ENCODE results near the gene RBP3. TPM values are rescaled to one million over a fixed set of nuclear protein-coding genes. Genes with fewer than 3 reads are reported as not detected.

The RBP3 gene
- total and polyA plus RNA-seq, 2 donors = not detected

- no peak for DNase-seq (ENCODE audit: extremely low spot score)
- WGBS = 70% methylated on average over 6 of the region's 6 CpGs
These were observed 55.5 kb downstream of the RBP3 start for GRCh38 chr10:47403446-47404318.

GRCh38 chr10:47404446-47404845 is 56.3 kb downstream of the RBP3 start:
- WGBS = 83% methylated on average over 6 of the region's 6 CpGs
- H3K4me1 ChIP-seq (ENCODE audit: insufficient read depth) = no peaks in the 10 kb centered on the region
- H3K4me3 ChIP-seq (ENCODE audit: low read depth, low read length) = no peak overlapping the region
- no peaks in the 10 kb centered on the region for H3K36me3 ChIP-seq (ENCODE audit: insufficient read depth)
- DNase-seq (ENCODE audit: extremely low spot score) = no peak
- no peak overlapping the region for H3K27ac ChIP-seq (ENCODE audit: low read depth)

More at GRCh38 chr10:47403446-47404318, 55.5 kb downstream of the RBP3 start:
- no peak overlapping the region for H3K4me3 ChIP-seq (ENCODE audit: low read depth, low read length)
- H3K27ac ChIP-seq (ENCODE audit: low read depth) = no peak overlapping the region
- no peaks in the 10 kb centered on the region for H3K36me3 ChIP-seq (ENCODE audit: insufficient read depth)
- no peaks in the 10 kb centered on the region for H3K4me1 ChIP-seq (ENCODE audit: insufficient read depth)

- WGBS = 92% methylated on average over 2 of the region's 2 CpGs
- DNase-seq (ENCODE audit: extremely low spot score) = no peak
- H3K4me1 ChIP-seq (ENCODE audit: insufficient read depth) = no peaks in the 10 kb centered on the region
- no peak overlapping the region for H3K27ac ChIP-seq (ENCODE audit: low read depth)
- no peaks in the 10 kb centered on the region for H3K36me3 ChIP-seq (ENCODE audit: insufficient read depth)
- no peak overlapping the region for H3K4me3 ChIP-seq (ENCODE audit: low read depth, low read length)
These were observed 56.8 kb downstream of the RBP3 start for GRCh38 chr10:47404937-47405336.

GRCh38 chr10:47405857-47406547 is 57.8 kb downstream of the RBP3 start:
- peak overlapping the region; percentile 24 for H3K27ac ChIP-seq (ENCODE audit: low read depth)
- H3K4me3 ChIP-seq (ENCODE audit: low read depth, low read length) = no peak overlapping the region
- no peaks in the 10 kb centered on the region for H3K4me1 ChIP-seq (ENCODE audit: insufficient read depth)
- WGBS = 91% methylated on average over 11 of the region's 11 CpGs
- H3K36me3 ChIP-seq (ENCODE audit: insufficient read depth) = no peaks in the 10 kb centered on the region
- DNase-seq (ENCODE audit: extremely low spot score) = no peak

GRCh38 chr10:47406548-47406869 is 58.3 kb downstream of the RBP3 start:
- Histone ChIP-seq H3K36me3 (ENCODE audit: insufficient read depth) (no peaks in the 10 kb centered on the region), H3K4me3 (ENCODE audit: low read depth, low read length) (no peak overlapping the region), H3K4me1 (ENCODE audit: insufficient read depth) (no peaks in the 10 kb centered on the region), H3K27ac (ENCODE audit: low read depth) (peak overlapping the region; percentile 31)
- DNase-seq (ENCODE audit: extremely low spot score) = no peak
- WGBS = 89% methylated on average over 4 of the region's 4 CpGs

GRCh38 chr10:47406870-47407691 is 58.9 kb downstream of the RBP3 start:
- WGBS = 80% methylated on average over 9 of the region's 9 CpGs
- no peaks in the 10 kb centered on the region for H3K4me1 ChIP-seq (ENCODE audit: insufficient read depth)
- H3K27ac ChIP-seq (ENCODE audit: low read depth) = no peak overlapping the region
- H3K36me3 ChIP-seq (ENCODE audit: insufficient read depth) = no peaks in the 10 kb centered on the region
- H3K4me3 ChIP-seq (ENCODE audit: low read depth, low read length) = no peak overlapping the region
- DNase-seq (ENCODE audit: extremely low spot score) = peak; percentile 62

Other genes with a start within 250 kb of the RBP3 start
- 7.8 TPM for gene GDF10, start 48.2 kb upstream of the RBP3 start, total RNA-seq
- 1.8 TPM for gene GDF10, start 48.2 kb upstream of the RBP3 start, polyA plus RNA-seq
- not detected for gene GDF2, start 25.9 kb upstream of the RBP3 start, total RNA-seq
- not detected for gene GDF2, start 25.9 kb upstream of the RBP3 start, polyA plus RNA-seq
- gene ZNF488, start 35.9 kb downstream of the RBP3 start, total RNA-seq = 0.63 TPM
- gene ZNF488, start 35.9 kb downstream of the RBP3 start, polyA plus RNA-seq = 0.41 TPM
- gene ANXA8, start 135.8 kb downstream of the RBP3 start, total RNA-seq = 7.7 TPM
- gene ANXA8, start 135.8 kb downstream of the RBP3 start, polyA plus RNA-seq = 14.3 TPM
- gene FAM25G, start 143.3 kb downstream of the RBP3 start, total RNA-seq = not detected
- gene FAM25G, start 143.3 kb downstream of the RBP3 start, polyA plus RNA-seq = not detected
- gene AGAP9, start 175.3 kb downstream of the RBP3 start, total RNA-seq = 7.6 TPM
- gene AGAP9, start 175.3 kb downstream of the RBP3 start, polyA plus RNA-seq = 4.8 TPM